DOHH2 (cell line): ENCODE measurements around the gene FBXO34.

ENCODE experiments used
- H3F3A ChIP-seq: fragments of 200-600 bp; sonication (generic), shearing (Covaris generic); 2 replicates; pipeline ENCODE4 v1.6.0; 2016; ENCODE audit warnings: antibody characterized with exemption, mild to moderate bottlenecking; ENCODE audit not compliant: control insufficient read depth, insufficient read depth
- H3K27ac ChIP-seq: fragments of 200-600 bp; sonication (generic); 2 replicates; pipeline ENCODE4 v1.5.1; 2014; ENCODE audit warnings: low read depth, mild to moderate bottlenecking, low read length, moderate library complexity
- H3K27me3 ChIP-seq: fragments of 200-600 bp; sonication (generic); 2 replicates; pipeline ENCODE4 v1.6.1; 2014; ENCODE audit warnings: mild to moderate bottlenecking, low read length, mixed read lengths; ENCODE audit not compliant: control insufficient read depth
- H3K36me3 ChIP-seq: fragments of 200-600 bp; sonication (generic); 2 replicates; pipeline ENCODE4 v1.6.1; 2014; ENCODE audit warnings: mild to moderate bottlenecking, low read length, moderate library complexity, mixed read lengths; ENCODE audit not compliant: control insufficient read depth
- H3K4me1 ChIP-seq: fragments of 200-600 bp; sonication (generic); 2 replicates; pipeline ENCODE4 v1.6.1; 2014; ENCODE audit warnings: mild to moderate bottlenecking, low read length, mixed read lengths; ENCODE audit not compliant: control insufficient read depth
- H3K4me2 ChIP-seq: fragments of 200-600 bp; sonication (generic); 2 replicates; pipeline ENCODE4 v1.6.0; 2014; ENCODE audit warnings: mild to moderate bottlenecking, low read length, moderate library complexity
- H3K4me3 ChIP-seq: fragments of 200-600 bp; sonication (generic); 2 replicates; pipeline ENCODE4 v1.5.1; 2014; ENCODE audit warnings: mild to moderate bottlenecking, low read length, mixed read lengths
- H3K79me2 ChIP-seq: fragments of 200-600 bp; sonication (generic); 2 replicates; pipeline ENCODE4 v1.6.1; 2014; ENCODE audit warnings: mild to moderate bottlenecking, low read length, mixed read lengths; ENCODE audit not compliant: control insufficient read depth
- H3K9me2 ChIP-seq: fragments of 200-600 bp; sonication (generic); replicated peaks from 2 replicates; pipeline ENCODE4 v1.6.1; 2014; ENCODE audit warnings: mild to moderate bottlenecking, low read length, mixed read lengths; ENCODE audit not compliant: control insufficient read depth
- H3K9me3 ChIP-seq: fragments of 200-600 bp; sonication (generic); 2 replicates; pipeline ENCODE4 v1.6.1; 2014; ENCODE audit warnings: antibody characterized with exemption, low read length, mixed read lengths; ENCODE audit not compliant: control insufficient read depth, insufficient read depth
- H4K20me1 ChIP-seq: fragments of 200-600 bp; sonication (generic); 2 replicates; pipeline ENCODE4 v1.6.0; 2014; ENCODE audit warnings: low read depth, mild to moderate bottlenecking, antibody characterized with exemption, low read length, moderate library complexity; ENCODE audit not compliant: control insufficient read depth, insufficient read depth
- CTCF ChIP-seq: fragments of 200-600 bp; sonication (generic); IDR thresholded peaks from one replicate; pipeline ENCODE4 v1.5.1; 2014; ENCODE audit warnings: antibody characterized with exemption, mild to moderate bottlenecking, low read depth, low read length; ENCODE audit not compliant: poor library complexity, severe bottlenecking
- EZH2phosphoT487 ChIP-seq: fragments of 200-600 bp; sonication (generic); IDR thresholded peaks from 2 replicates; pipeline ENCODE4 v1.6.1; 2017; ENCODE audit warnings: borderline replicate concordance, mild to moderate bottlenecking, antibody characterized with exemption, low read length, moderate library complexity, mixed read lengths

Gene FBXO34

GRCh38 chr14:55399183-55399582 is 128.0 kb downstream of the FBXO34 start:
- Histone ChIP-seq H4K20me1 (0 out of 2 replicates have a peak, but pooled peaks cover 5% of the 10 kb centered on the region), H3K27me3 (no peaks in the 10 kb centered on the region), H3F3A (no peaks in the 10 kb centered on the region), H3K9me2 (no peaks in the 10 kb centered on the region), H3K36me3 (no peaks in the 10 kb centered on the region), H3K4me3 (no peak overlapping the region), H3K27ac (no peak overlapping the region), H3K4me1 (no peaks in the 10 kb centered on the region), H3K9me3 (no peaks in the 10 kb centered on the region), H3K4me2 (no peak overlapping the region), H3K79me2 (peaks cover 23% of the 10 kb centered on the region)
- TF ChIP-seq CTCF, result no peak
- TF ChIP-seq EZH2phosphoT487, result no peak

GRCh38 chr14:55399852-55400251 is 128.6 kb downstream of the FBXO34 start:
- H3K27ac ChIP-seq, result no peak overlapping the region
- H3K9me2 ChIP-seq, result no peaks in the 10 kb centered on the region
- TF ChIP-seq CTCF (no peak), EZH2phosphoT487 (no peak)
- H3F3A ChIP-seq, result no peaks in the 10 kb centered on the region
- 0 out of 2 replicates have a peak, but pooled peaks cover 5% of the 10 kb centered on the region for H4K20me1 ChIP-seq
- H3K4me1 ChIP-seq, result no peaks in the 10 kb centered on the region
- H3K36me3 ChIP-seq, result no peaks in the 10 kb centered on the region
- peaks cover 29% of the 10 kb centered on the region for H3K79me2 ChIP-seq
- H3K9me3 ChIP-seq, result no peaks in the 10 kb centered on the region
- no peaks in the 10 kb centered on the region for H3K27me3 ChIP-seq
- H3K4me3 ChIP-seq, result no peak overlapping the region
- no peak overlapping the region for H3K4me2 ChIP-seq

GRCh38 chr14:55401751-55402150 is 130.5 kb downstream of the FBXO34 start:
- TF ChIP-seq EZH2phosphoT487 (no peak), CTCF (no peak)
- Histone ChIP-seq H3K79me2 (peaks cover 31% of the 10 kb centered on the region), H3K27ac (no peak overlapping the region)

More at GRCh38 chr14:55401751-55402150, 130.5 kb downstream of the FBXO34 start:
- Histone ChIP-seq H3K27me3 (no peaks in the 10 kb centered on the region), H3K36me3 (no peaks in the 10 kb centered on the region), H3K4me1 (no peaks in the 10 kb centered on the region), H4K20me1 (0 out of 2 replicates have a peak, but pooled peaks cover 5% of the 10 kb centered on the region), H3K4me2 (no peak overlapping the region), H3K9me3 (no peaks in the 10 kb centered on the region), H3F3A (no peaks in the 10 kb centered on the region), H3K4me3 (no peak overlapping the region), H3K9me2 (no peaks in the 10 kb centered on the region)
